GM19351 (cell line): ENCODE results near the gene PKMYT1.

ENCODE experiments used
- ATAC-seq: cut with Tn5 transposase; IDR thresholded peaks from one replicate; pipeline ENCODE4 v1.9.1; 2021; ENCODE audit warnings: mild to moderate bottlenecking, moderate library complexity; ENCODE audit not compliant: unreplicated experiment

Gene PKMYT1

GRCh38 chr16:3019594-3020246, 39.5 kb upstream of the PKMYT1 start:
- ATAC-seq: no peak

GRCh38 chr16:3017794-3018506, 37.7 kb upstream of the PKMYT1 start, which contains the start of gene CLDN6:
Gene CLDN6, minus strand, starts transcription at chr16:3018183. Its CDS starts 2,162 bp downstream, at chr16:3016021.
- no peak for ATAC-seq

GRCh38 chr16:3017344-3017743, 37.1 kb upstream of the PKMYT1 start:
- ATAC-seq: no peak

- no peak for ATAC-seq
These were observed 35.7 kb upstream of the PKMYT1 start for GRCh38 chr16:3015865-3016521.

DNA sequence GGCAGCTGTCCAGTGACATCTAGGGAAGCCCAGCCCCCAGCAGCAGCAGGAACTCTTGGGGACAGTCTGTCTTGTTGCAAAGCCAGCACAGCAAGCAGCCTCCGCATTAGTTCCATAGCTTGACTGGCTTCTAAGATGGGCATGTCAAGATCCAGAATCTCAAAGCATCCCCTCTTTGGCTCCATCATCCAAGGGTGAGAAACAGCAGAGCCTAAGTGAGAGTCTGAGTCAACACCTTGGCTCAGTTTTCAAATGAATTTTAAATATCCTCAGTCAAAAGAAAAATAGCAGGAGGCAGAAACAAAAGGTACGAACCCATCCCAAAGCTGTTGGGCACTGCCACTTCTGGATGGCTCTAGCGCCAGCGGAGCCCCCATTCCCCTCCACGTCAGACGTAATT, 34.7 kb upstream of the PKMYT1 start:
- ATAC-seq: no peak

- ATAC-seq: no peak
These were observed 33.9 kb upstream of the PKMYT1 start for GRCh38 chr16:3013998-3014690.

DNA sequence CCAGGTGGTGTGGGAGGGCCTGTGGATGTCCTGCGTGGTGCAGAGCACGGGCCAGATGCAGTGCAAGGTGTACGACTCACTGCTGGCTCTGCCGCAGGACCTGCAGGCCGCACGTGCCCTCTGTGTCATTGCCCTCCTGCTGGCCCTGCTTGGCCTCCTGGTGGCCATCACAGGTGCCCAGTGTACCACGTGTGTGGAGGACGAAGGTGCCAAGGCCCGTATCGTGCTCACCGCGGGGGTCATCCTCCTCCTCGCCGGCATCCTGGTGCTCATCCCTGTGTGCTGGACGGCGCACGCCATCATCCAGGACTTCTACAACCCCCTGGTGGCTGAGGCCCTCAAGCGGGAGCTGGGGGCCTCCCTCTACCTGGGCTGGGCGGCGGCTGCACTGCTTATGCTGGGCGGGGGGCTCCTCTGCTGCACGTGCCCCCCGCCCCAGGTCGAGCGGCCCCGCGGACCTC, 33.3 kb upstream of the PKMYT1 start:
- ATAC-seq: no peak

GRCh38 chr16:3012828-3013420, 32.7 kb upstream of the PKMYT1 start, which contains the start of gene CLDN9:
Gene CLDN9, plus strand, starts transcription at chr16:3012923. Its CDS starts 440 bp downstream, at chr16:3013363.
- ATAC-seq: no peak

DNA sequence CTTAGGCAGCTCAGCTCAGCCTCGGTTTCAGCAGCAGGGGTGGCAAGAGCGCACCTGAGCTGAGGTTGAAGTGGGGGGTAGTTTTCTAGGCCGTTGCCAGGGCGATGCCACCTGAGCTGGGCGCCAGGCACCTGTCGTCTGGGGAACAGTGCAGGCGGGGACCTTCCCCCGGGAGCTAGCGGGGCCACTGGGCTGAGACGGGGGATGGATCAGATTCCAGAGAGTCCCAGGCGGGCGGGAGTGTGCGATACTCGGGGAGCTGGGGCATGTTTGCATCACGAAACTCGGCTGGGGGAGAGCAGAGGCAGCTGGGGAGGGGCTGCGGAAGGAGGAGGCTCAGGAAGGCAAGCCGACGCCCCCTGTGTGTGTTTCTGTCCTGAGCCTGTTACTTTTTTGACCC, 32.0 kb upstream of the PKMYT1 start:
- ATAC-seq: no peak

- ATAC-seq: no peak
These were observed 30.3 kb upstream of the PKMYT1 start for GRCh38 chr16:3010510-3010909.

DNA sequence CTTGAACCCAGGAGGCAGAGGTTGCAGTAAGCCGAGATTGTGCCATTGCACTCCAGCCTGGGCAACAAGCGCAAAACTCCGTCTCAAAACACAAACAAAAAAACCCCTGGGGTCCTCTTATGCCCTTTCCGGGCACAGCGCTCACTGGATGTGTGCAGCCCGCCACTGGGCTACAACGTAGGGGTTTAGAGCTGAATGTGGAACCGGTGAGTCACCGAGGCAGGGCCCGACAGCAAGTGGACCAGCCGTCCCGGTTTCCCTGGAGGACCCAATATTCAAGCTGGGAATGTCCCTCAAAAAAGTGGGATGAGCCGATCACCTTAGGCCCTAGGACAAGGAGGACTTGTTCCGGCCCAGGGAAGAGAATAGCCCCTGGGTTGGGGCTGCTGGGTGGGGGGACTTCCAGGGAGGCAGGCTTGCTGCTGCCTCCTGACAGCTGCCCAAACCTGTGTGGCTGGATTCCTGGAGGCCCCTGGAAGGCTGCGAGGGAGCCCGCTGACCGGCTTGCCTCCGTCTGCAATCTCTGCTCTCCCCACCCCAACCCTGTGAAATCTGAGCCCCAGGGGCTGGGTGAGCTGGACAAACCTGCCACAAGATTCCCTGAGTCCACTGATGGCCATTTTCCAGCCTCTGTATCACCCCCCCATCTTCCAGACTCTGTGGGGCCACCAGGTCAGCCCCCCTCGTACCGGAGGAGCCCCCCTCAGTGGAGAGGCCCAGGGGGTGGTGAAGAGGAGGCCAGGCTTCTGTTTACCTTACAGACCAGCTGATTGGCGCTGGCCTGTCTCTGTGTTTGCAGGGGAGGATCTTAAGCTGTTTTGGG, 29.5 kb upstream of the PKMYT1 start:
- no peak for ATAC-seq

DNA sequence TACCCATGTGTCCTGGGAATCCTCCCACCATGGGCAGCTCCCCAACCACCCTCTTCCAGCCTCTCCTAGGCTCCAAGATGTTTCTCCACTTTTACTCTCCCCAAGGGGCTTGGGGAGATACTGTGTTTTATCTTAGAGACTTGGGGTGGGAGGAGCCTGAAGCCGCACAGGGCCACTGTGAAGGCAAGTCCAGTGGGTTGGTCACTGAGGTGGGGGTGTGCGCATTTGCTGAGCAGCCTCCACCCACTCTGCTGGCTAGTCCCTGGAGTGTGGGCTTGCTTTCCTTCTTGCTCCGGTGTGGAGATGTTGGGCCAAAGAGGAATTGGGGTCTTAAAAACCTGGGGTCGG, 28.4 kb upstream of the PKMYT1 start:
- ATAC-seq: no peak

GRCh38 chr16:3007957-3008689, 27.9 kb upstream of the PKMYT1 start:
- ATAC-seq: no peak

- no peak for ATAC-seq
These were observed 27.1 kb upstream of the PKMYT1 start for GRCh38 chr16:3007059-3007956.

GRCh38 chr16:3004781-3005284, 24.6 kb upstream of the PKMYT1 start:
- no peak for ATAC-seq

DNA sequence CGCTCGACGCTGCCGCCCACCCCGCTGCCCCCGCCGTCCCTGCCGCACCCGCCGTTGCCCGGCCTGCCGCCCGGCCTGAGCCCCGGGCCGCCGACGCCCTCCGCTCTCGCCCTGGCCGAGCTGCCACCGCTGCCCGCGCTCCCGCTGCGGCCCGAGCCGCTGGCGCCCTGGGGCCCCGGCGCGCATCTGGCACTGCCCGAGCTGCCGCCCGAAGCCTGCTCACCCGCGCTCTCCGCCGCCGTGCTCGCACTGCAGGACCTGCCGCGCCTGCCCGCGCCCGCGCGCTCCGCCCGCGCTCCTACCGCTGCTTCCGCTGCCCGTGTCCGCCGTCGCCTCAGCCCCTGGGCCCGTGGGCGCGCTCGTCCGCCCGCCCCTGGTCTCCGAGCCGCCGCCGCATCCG, 24.1 kb upstream of the PKMYT1 start:
- peak; percentile 12 for ATAC-seq

DNA sequence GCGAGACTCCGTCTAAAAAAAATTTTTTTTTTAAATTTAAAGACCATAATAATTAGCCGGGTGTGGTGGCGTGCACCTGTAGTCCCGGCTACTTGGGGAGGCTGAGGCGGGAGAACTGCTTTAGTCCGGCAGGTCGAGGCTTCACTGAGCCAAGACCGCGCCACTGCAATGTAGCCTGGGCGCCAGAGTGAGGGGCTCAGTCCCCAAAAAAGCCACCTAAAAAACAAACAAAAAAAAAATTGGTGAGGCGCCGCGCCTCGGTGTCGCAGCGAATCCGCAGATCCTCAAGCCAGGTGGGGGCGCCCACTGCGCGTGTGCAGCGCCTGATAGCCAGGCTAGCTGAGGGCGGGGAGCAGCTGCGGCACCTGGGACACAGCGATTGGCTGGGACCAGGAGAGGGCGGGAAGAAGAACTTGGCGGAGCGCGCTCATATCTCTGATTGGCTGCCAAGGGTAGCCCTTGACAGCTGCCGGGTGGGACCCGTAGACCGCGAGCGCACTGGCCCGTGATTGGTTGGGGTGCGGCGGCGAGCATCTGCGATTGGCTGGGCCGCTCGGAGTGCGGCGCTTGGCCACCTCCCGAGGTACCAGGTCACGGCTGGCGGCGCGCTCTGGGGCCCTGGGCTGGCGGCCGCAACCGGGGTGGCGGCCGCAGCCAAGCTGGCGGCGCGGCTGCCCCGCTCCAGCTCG, 23.5 kb upstream of the PKMYT1 start:
- peak; percentile 96 for ATAC-seq

DNA sequence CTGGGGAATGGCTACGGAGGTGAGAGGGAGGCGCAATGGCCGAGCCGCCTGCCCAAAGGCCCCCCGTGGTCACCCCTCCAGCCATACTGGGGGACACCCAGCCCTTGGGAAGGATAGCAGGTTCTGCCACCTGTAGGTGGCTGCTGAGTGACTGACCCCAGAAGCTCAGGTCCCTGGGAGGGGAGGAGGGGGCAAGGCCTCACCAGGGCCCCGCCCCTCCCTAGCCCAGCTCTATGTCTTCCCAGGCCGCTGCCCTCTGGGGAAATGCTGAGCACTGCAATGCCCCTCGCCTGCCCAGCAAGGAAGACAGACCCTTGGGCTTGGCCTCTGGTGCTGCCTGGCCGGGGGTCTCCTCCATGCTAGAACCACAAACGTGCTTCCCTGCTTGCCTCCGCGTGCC, 21.1 kb upstream of the PKMYT1 start:
- ATAC-seq: no peak
